ENCODE measurements around the gene CETN2. TPM values are rescaled to one million over a fixed set of nuclear protein-coding genes. Genes with fewer than 3 reads are reported as not detected.
A peak's percentile ranks its signal among the peaks of the same experiment; 100 is the strongest.

CETN2 gene
- total RNA-seq, 1 donor from 2014 or later = 38.0 TPM

GRCh38 chrX:152845618-152846240 is 15.2 kb upstream of the CETN2 start:
- H3K9ac ChIP-seq (ENCODE audit: low read length) = no peak overlapping the region
- no peak overlapping the region for H2AFZ ChIP-seq (ENCODE audit: low read depth, low read length)
- H3K27me3 ChIP-seq (ENCODE audit: insufficient read depth, low read length) = no peaks in the 10 kb centered on the region
- H3K4me2 ChIP-seq (ENCODE audit: low read length) = no peak overlapping the region
- H3K27me3 Mint-ChIP-seq (ENCODE audit: low read depth, unreplicated experiment) = no peaks in the 10 kb centered on the region
- peaks cover 3% of the 10 kb centered on the region for H3K36me3 ChIP-seq (ENCODE audit: insufficient read depth, low read length)
- H4K20me1 ChIP-seq (ENCODE audit: insufficient read depth, low read length) = peaks cover 21% of the 10 kb centered on the region
- H3K4me3 Mint-ChIP-seq (ENCODE audit: unreplicated experiment) = no peak overlapping the region
- H3K27ac Mint-ChIP-seq (ENCODE audit: unreplicated experiment) = no peak overlapping the region
- H3K9me3 Mint-ChIP-seq (ENCODE audit: unreplicated experiment) = no peaks in the 10 kb centered on the region
- H3K36me3 Mint-ChIP-seq (ENCODE audit: low read depth, unreplicated experiment) = peaks cover 4% of the 10 kb centered on the region
- no peaks in the 10 kb centered on the region for H3K4me1 ChIP-seq (ENCODE audit: insufficient read depth, low read length)
- FAIRE-seq (peak; percentile 13), DNase-seq (ENCODE audit: low read depth) (no peak)
- TF ChIP-seq EZH2 (IDR thresholded peaks at IDR 0.05; ENCODE audit: insufficient read depth, low read length) (no peak), CTCF (IDR thresholded peaks at IDR 0.05; ENCODE audit: insufficient read depth, low read depth, low read length) (no peak)
- H3K9me3 ChIP-seq (ENCODE audit: insufficient read depth, low read depth, low read length) = no peaks in the 10 kb centered on the region
- H3K79me2 ChIP-seq (ENCODE audit: insufficient read depth, low read length) = peaks cover 41% of the 10 kb centered on the region
- peaks cover 2% of the 10 kb centered on the region for H3K4me1 Mint-ChIP-seq (ENCODE audit: low read depth, unreplicated experiment)
- no peak overlapping the region for H3K27ac ChIP-seq (ENCODE audit: low read depth, low read length)
- H3K4me3 ChIP-seq (ENCODE audit: insufficient read depth, low read depth, low read length) = no peak overlapping the region

DNA sequence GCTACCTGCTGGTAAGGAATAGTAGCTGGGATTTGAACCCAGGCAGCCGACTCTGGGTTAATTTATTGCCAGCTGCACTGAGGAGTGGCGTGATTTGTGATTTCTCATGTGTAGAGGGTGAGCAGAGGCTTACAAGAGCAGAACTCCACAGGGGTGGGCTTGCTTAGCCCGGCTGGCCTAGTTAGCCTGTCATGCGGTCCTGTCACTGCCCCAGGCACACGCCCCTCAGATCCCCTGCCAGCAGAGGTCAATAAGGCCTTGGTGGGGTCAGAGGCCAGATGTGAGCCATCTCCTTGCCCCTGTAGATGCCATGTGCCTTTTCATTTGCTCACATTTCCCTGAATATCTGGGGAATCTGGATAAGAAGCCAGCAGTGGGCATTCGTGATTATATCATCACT is 13.7 kb upstream of the CETN2 start:
- DNase-seq (ENCODE audit: low read depth) (no peak), FAIRE-seq (no peak)
- H3K27me3 ChIP-seq (ENCODE audit: insufficient read depth, low read length) = no peaks in the 10 kb centered on the region
- no peak overlapping the region for H3K9ac ChIP-seq (ENCODE audit: low read length)
- peaks cover 21% of the 10 kb centered on the region for H4K20me1 ChIP-seq (ENCODE audit: insufficient read depth, low read length)
- Mint-ChIP-seq H3K4me1 (ENCODE audit: low read depth, unreplicated experiment) (peaks cover 2% of the 10 kb centered on the region), H3K4me3 (ENCODE audit: unreplicated experiment) (no peak overlapping the region), H3K27ac (ENCODE audit: unreplicated experiment) (no peak overlapping the region), H3K36me3 (ENCODE audit: low read depth, unreplicated experiment) (peaks cover 4% of the 10 kb centered on the region), H3K27me3 (ENCODE audit: low read depth, unreplicated experiment) (no peaks in the 10 kb centered on the region), H3K9me3 (ENCODE audit: unreplicated experiment) (no peaks in the 10 kb centered on the region)
- no peaks in the 10 kb centered on the region for H3K9me3 ChIP-seq (ENCODE audit: insufficient read depth, low read depth, low read length)
- H2AFZ ChIP-seq (ENCODE audit: low read depth, low read length) = no peak overlapping the region
- no peaks in the 10 kb centered on the region for H3K4me1 ChIP-seq (ENCODE audit: insufficient read depth, low read length)
- no peak overlapping the region for H3K4me3 ChIP-seq (ENCODE audit: insufficient read depth, low read depth, low read length)
- H3K27ac ChIP-seq (ENCODE audit: low read depth, low read length) = no peak overlapping the region
- no peak overlapping the region for H3K4me2 ChIP-seq (ENCODE audit: low read length)
- H3K36me3 ChIP-seq (ENCODE audit: insufficient read depth, low read length) = no peaks in the 10 kb centered on the region
- TF ChIP-seq EZH2 (IDR thresholded peaks at IDR 0.05; ENCODE audit: insufficient read depth, low read length) (no peak), CTCF (IDR thresholded peaks at IDR 0.05; ENCODE audit: insufficient read depth, low read depth, low read length) (no peak)
- peaks cover 47% of the 10 kb centered on the region for H3K79me2 ChIP-seq (ENCODE audit: insufficient read depth, low read length)

DNA sequence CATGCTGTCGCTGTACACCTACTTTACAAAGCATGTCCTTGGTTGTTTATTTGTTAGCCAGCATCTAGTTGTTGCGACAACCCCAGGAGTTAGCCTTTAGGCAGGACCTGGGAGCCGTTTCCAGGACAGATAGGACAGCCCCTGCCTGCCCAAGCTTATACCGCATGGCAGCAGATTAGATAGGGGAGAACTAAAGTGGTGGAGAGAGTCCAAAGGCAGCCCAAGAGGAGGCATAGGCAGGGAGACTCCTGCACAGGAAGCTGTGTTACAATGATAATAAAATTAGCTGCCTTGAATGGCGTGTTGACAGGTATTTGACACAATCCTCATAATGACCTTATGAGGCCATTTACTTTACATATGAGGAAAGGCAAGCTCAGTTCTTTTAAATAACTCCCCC is 13.3 kb upstream of the CETN2 start:
- FAIRE-seq (peak; percentile 26), DNase-seq (ENCODE audit: low read depth) (no peak)
- Mint-ChIP-seq H3K4me1 (ENCODE audit: low read depth, unreplicated experiment) (peaks cover 2% of the 10 kb centered on the region), H3K4me3 (ENCODE audit: unreplicated experiment) (no peak overlapping the region), H3K36me3 (ENCODE audit: low read depth, unreplicated experiment) (peaks cover 2% of the 10 kb centered on the region), H3K27ac (ENCODE audit: unreplicated experiment) (no peak overlapping the region), H3K9me3 (ENCODE audit: unreplicated experiment) (no peaks in the 10 kb centered on the region), H3K27me3 (ENCODE audit: low read depth, unreplicated experiment) (no peaks in the 10 kb centered on the region)
- H3K4me2 ChIP-seq (ENCODE audit: low read length) = no peak overlapping the region
- H3K4me1 ChIP-seq (ENCODE audit: insufficient read depth, low read length) = no peaks in the 10 kb centered on the region
- TF ChIP-seq CTCF (IDR thresholded peaks at IDR 0.05; ENCODE audit: insufficient read depth, low read depth, low read length) (no peak), EZH2 (IDR thresholded peaks at IDR 0.05; ENCODE audit: insufficient read depth, low read length) (no peak)
- H3K9ac ChIP-seq (ENCODE audit: low read length) = no peak overlapping the region
- H3K36me3 ChIP-seq (ENCODE audit: insufficient read depth, low read length) = no peaks in the 10 kb centered on the region
- no peak overlapping the region for H3K4me3 ChIP-seq (ENCODE audit: insufficient read depth, low read depth, low read length)
- peaks cover 47% of the 10 kb centered on the region for H3K79me2 ChIP-seq (ENCODE audit: insufficient read depth, low read length)
- H2AFZ ChIP-seq (ENCODE audit: low read depth, low read length) = no peak overlapping the region
- no peaks in the 10 kb centered on the region for H3K9me3 ChIP-seq (ENCODE audit: insufficient read depth, low read depth, low read length)
- no peaks in the 10 kb centered on the region for H3K27me3 ChIP-seq (ENCODE audit: insufficient read depth, low read length)
- peaks cover 21% of the 10 kb centered on the region for H4K20me1 ChIP-seq (ENCODE audit: insufficient read depth, low read length)
- no peak overlapping the region for H3K27ac ChIP-seq (ENCODE audit: low read depth, low read length)

All from astrocyte (in vitro differentiated cells and primary cell).